ENCODE data around the gene EPHA4.

DNA sequence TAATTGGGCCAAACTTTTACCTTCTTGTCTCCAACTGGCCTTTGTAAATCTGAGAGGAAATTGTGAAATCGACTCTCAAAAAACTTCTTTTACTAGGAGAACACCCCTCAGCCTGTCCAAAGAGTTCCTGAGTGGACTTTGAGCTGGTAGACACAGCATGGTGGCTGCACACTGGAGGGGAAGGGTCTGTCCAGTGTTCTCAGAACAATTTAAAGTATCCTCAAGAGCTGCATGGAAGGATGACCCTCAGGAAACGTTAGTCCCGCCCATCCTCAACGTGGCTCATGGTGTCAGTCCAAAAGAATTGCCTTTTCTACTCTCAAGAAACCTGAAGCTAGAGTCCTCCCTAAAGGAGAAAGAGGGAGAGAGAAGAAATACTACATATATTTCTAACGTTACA is 182.7 kb downstream of the EPHA4 start:
- TF ChIP-seq, protein P1, sequence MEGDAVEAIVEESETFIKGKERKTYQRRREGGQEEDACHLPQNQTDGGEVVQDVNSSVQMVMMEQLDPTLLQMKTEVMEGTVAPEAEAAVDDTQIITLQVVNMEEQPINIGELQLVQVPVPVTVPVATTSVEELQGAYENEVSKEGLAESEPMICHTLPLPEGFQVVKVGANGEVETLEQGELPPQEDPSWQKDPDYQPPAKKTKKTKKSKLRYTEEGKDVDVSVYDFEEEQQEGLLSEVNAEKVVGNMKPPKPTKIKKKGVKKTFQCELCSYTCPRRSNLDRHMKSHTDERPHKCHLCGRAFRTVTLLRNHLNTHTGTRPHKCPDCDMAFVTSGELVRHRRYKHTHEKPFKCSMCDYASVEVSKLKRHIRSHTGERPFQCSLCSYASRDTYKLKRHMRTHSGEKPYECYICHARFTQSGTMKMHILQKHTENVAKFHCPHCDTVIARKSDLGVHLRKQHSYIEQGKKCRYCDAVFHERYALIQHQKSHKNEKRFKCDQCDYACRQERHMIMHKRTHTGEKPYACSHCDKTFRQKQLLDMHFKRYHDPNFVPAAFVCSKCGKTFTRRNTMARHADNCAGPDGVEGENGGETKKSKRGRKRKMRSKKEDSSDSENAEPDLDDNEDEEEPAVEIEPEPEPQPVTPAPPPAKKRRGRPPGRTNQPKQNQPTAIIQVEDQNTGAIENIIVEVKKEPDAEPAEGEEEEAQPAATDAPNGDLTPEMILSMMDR (IDR thresholded peaks at IDR 0.05; ENCODE audit: low read depth, low read length, missing input control), result no peak
- TF ChIP-seq, protein P2, sequence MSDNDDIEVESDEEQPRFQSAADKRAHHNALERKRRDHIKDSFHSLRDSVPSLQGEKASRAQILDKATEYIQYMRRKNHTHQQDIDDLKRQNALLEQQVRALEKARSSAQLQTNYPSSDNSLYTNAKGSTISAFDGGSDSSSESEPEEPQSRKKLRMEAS (IDR thresholded peaks at IDR 0.05), result no peak
- TF ChIP-seq EGR1 (IDR thresholded peaks at IDR 0.05; ENCODE audit: low read depth in 2 of 2), result no peak
- TF ChIP-seq, protein P3, sequence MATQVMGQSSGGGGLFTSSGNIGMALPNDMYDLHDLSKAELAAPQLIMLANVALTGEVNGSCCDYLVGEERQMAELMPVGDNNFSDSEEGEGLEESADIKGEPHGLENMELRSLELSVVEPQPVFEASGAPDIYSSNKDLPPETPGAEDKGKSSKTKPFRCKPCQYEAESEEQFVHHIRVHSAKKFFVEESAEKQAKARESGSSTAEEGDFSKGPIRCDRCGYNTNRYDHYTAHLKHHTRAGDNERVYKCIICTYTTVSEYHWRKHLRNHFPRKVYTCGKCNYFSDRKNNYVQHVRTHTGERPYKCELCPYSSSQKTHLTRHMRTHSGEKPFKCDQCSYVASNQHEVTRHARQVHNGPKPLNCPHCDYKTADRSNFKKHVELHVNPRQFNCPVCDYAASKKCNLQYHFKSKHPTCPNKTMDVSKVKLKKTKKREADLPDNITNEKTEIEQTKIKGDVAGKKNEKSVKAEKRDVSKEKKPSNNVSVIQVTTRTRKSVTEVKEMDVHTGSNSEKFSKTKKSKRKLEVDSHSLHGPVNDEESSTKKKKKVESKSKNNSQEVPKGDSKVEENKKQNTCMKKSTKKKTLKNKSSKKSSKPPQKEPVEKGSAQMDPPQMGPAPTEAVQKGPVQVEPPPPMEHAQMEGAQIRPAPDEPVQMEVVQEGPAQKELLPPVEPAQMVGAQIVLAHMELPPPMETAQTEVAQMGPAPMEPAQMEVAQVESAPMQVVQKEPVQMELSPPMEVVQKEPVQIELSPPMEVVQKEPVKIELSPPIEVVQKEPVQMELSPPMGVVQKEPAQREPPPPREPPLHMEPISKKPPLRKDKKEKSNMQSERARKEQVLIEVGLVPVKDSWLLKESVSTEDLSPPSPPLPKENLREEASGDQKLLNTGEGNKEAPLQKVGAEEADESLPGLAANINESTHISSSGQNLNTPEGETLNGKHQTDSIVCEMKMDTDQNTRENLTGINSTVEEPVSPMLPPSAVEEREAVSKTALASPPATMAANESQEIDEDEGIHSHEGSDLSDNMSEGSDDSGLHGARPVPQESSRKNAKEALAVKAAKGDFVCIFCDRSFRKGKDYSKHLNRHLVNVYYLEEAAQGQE (IDR thresholded peaks at IDR 0.05), result no peak
- TF ChIP-seq TAF1 (conservative IDR thresholded peaks at IDR 0.05), result no peak
- no peak for TF ChIP-seq FOXA1 (IDR thresholded peaks at IDR 0.05)
- no peak for TF ChIP-seq YY1 (IDR thresholded peaks at IDR 0.05)
- no peak for TF ChIP-seq HNF4A (conservative IDR thresholded peaks at IDR 0.05)
- TF ChIP-seq, protein P4, sequence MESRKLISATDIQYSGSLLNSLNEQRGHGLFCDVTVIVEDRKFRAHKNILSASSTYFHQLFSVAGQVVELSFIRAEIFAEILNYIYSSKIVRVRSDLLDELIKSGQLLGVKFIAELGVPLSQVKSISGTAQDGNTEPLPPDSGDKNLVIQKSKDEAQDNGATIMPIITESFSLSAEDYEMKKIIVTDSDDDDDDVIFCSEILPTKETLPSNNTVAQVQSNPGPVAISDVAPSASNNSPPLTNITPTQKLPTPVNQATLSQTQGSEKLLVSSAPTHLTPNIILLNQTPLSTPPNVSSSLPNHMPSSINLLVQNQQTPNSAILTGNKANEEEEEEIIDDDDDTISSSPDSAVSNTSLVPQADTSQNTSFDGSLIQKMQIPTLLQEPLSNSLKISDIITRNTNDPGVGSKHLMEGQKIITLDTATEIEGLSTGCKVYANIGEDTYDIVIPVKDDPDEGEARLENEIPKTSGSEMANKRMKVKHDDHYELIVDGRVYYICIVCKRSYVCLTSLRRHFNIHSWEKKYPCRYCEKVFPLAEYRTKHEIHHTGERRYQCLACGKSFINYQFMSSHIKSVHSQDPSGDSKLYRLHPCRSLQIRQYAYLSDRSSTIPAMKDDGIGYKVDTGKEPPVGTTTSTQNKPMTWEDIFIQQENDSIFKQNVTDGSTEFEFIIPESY (IDR thresholded peaks at IDR 0.05), result no peak
- TF ChIP-seq FOXA2 (IDR thresholded peaks at IDR 0.05), result no peak

Data from liver (tissue), 3 donors.